ENCODE results near the gene PCSK5.
"Not testable (repeated sequence)": the region's sequence is repeated elsewhere in the genome, so short reads cannot be mapped to it uniquely, and the experiment has no call there.

Gene PCSK5

GRCh38 chr9:75896193-75896592, 5.7 kb downstream of the PCSK5 start:
- Histone ChIP-seq H3F3A (ENCODE audit: insufficient read depth) (no peaks in the 10 kb centered on the region), H3K27ac (ENCODE audit: low read depth, low read length) (no peak overlapping the region), H3K4me2 (ENCODE audit: low read depth, low read length, poor library complexity, severe bottlenecking) (no peak overlapping the region), H3K9me3 (ENCODE audit: insufficient read depth, low read length) (no peaks in the 10 kb centered on the region), H3K9ac (ENCODE audit: low read length) (no peak overlapping the region), H3K4me3 (ENCODE audit: insufficient read depth, low read length, poor library complexity, severe bottlenecking) (no peak overlapping the region), H3K27me3 (ENCODE audit: low read length) (no peaks in the 10 kb centered on the region), H2AFZ (ENCODE audit: low read depth, low read length, severe bottlenecking) (no peak overlapping the region), H3K9me2 (replicated peaks; ENCODE audit: insufficient read depth, low read length) (no peaks in the 10 kb centered on the region), H3K36me3 (ENCODE audit: low read length) (no peaks in the 10 kb centered on the region), H3K79me2 (ENCODE audit: insufficient read depth, low read length) (no peaks in the 10 kb centered on the region), H4K20me1 (ENCODE audit: low read depth, low read length) (no peaks in the 10 kb centered on the region)
- TF ChIP-seq EZH2phosphoT487 (conservative IDR thresholded peaks at IDR 0.05; ENCODE audit: low read length), result no peak
- no peak for TF ChIP-seq CTCF (IDR thresholded peaks at IDR 0.05; ENCODE audit: insufficient read depth, low read length, poor library complexity, severe bottlenecking)

GRCh38 chr9:75900893-75901524, 10.5 kb downstream of the PCSK5 start:
- not testable (repeated sequence) for H3K36me3 ChIP-seq (ENCODE audit: low read length); H3K27ac ChIP-seq (ENCODE audit: low read depth, low read length); H3K9me2 ChIP-seq (replicated peaks; ENCODE audit: insufficient read depth, low read length); H3F3A ChIP-seq (ENCODE audit: insufficient read depth); H4K20me1 ChIP-seq (ENCODE audit: low read depth, low read length); H3K4me3 ChIP-seq (ENCODE audit: insufficient read depth, low read length, poor library complexity, severe bottlenecking); H2AFZ ChIP-seq (ENCODE audit: low read depth, low read length, severe bottlenecking); H3K79me2 ChIP-seq (ENCODE audit: insufficient read depth, low read length); H3K27me3 ChIP-seq (ENCODE audit: low read length); H3K9me3 ChIP-seq (ENCODE audit: insufficient read depth, low read length); H3K9ac ChIP-seq (ENCODE audit: low read length); H3K4me2 ChIP-seq (ENCODE audit: low read depth, low read length, poor library complexity, severe bottlenecking)

GRCh38 chr9:75903785-75904360, 13.4 kb downstream of the PCSK5 start:
- H3K27ac ChIP-seq (ENCODE audit: low read depth, low read length), result no peak overlapping the region
- H3K36me3 ChIP-seq (ENCODE audit: low read length), result no peaks in the 10 kb centered on the region
- H2AFZ ChIP-seq (ENCODE audit: low read depth, low read length, severe bottlenecking), result no peak overlapping the region
- H3F3A ChIP-seq (ENCODE audit: insufficient read depth), result no peaks in the 10 kb centered on the region
- no peaks in the 10 kb centered on the region for H3K9me2 ChIP-seq (replicated peaks; ENCODE audit: insufficient read depth, low read length)
- no peaks in the 10 kb centered on the region for H3K27me3 ChIP-seq (ENCODE audit: low read length)
- no peak overlapping the region for H3K9ac ChIP-seq (ENCODE audit: low read length)
- no peak overlapping the region for H3K4me2 ChIP-seq (ENCODE audit: low read depth, low read length, poor library complexity, severe bottlenecking)
- no peak overlapping the region for H3K4me3 ChIP-seq (ENCODE audit: insufficient read depth, low read length, poor library complexity, severe bottlenecking)
- no peaks in the 10 kb centered on the region for H3K9me3 ChIP-seq (ENCODE audit: insufficient read depth, low read length)
- TF ChIP-seq EZH2phosphoT487 (conservative IDR thresholded peaks at IDR 0.05; ENCODE audit: low read length) (no peak), CTCF (IDR thresholded peaks at IDR 0.05; ENCODE audit: insufficient read depth, low read length, poor library complexity, severe bottlenecking) (no peak)
- no peaks in the 10 kb centered on the region for H4K20me1 ChIP-seq (ENCODE audit: low read depth, low read length)
- no peaks in the 10 kb centered on the region for H3K79me2 ChIP-seq (ENCODE audit: insufficient read depth, low read length)

GRCh38 chr9:75904364-75904763, 13.9 kb downstream of the PCSK5 start:
- Histone ChIP-seq H3K4me2 (ENCODE audit: low read depth, low read length, poor library complexity, severe bottlenecking) (no peak overlapping the region), H3K4me3 (ENCODE audit: insufficient read depth, low read length, poor library complexity, severe bottlenecking) (no peak overlapping the region), H3K9ac (ENCODE audit: low read length) (no peak overlapping the region), H3F3A (ENCODE audit: insufficient read depth) (no peaks in the 10 kb centered on the region), H3K79me2 (ENCODE audit: insufficient read depth, low read length) (no peaks in the 10 kb centered on the region), H3K9me2 (replicated peaks; ENCODE audit: insufficient read depth, low read length) (no peaks in the 10 kb centered on the region), H3K27ac (ENCODE audit: low read depth, low read length) (no peak overlapping the region), H2AFZ (ENCODE audit: low read depth, low read length, severe bottlenecking) (no peak overlapping the region), H3K36me3 (ENCODE audit: low read length) (no peaks in the 10 kb centered on the region), H3K9me3 (ENCODE audit: insufficient read depth, low read length) (no peaks in the 10 kb centered on the region), H4K20me1 (ENCODE audit: low read depth, low read length) (no peaks in the 10 kb centered on the region), H3K27me3 (ENCODE audit: low read length) (no peaks in the 10 kb centered on the region)
- no peak for TF ChIP-seq EZH2phosphoT487 (conservative IDR thresholded peaks at IDR 0.05; ENCODE audit: low read length)
- no peak for TF ChIP-seq CTCF (IDR thresholded peaks at IDR 0.05; ENCODE audit: insufficient read depth, low read length, poor library complexity, severe bottlenecking)
